HG03378 (cell line): ENCODE results near the gene CTDP1.
"Not testable (repeated sequence)": the region's sequence is repeated elsewhere in the genome, so short reads cannot be mapped to it uniquely, and the experiment has no call there.

ENCODE experiments used
- ATAC-seq: cut with Tn5 transposase; IDR thresholded peaks from one replicate; pipeline ENCODE4 v1.9.1; 2021; ENCODE audit warnings: mild to moderate bottlenecking, moderate library complexity; ENCODE audit not compliant: unreplicated experiment

CTDP1 gene

GRCh38 chr18:79680891-79681339, 1.3 kb downstream of the CTDP1 start:
- ATAC-seq, result no peak

- ATAC-seq, result no peak
Observed at GRCh38 chr18:79681484-79682387, 2.1 kb downstream of the CTDP1 start.

- no peak for ATAC-seq
Observed at GRCh38 chr18:79682481-79682880, 2.9 kb downstream of the CTDP1 start.

- no peak for ATAC-seq
Observed at GRCh38 chr18:79682894-79683625, 3.5 kb downstream of the CTDP1 start.

- no peak for ATAC-seq
Observed at GRCh38 chr18:79683626-79684282, 4.2 kb downstream of the CTDP1 start.

GRCh38 chr18:79684283-79684631, 4.7 kb downstream of the CTDP1 start:
- ATAC-seq, result no peak

- no peak for ATAC-seq
Observed at GRCh38 chr18:79684787-79685186, 5.2 kb downstream of the CTDP1 start.

- no peak for ATAC-seq
Observed at GRCh38 chr18:79685281-79685680, 5.7 kb downstream of the CTDP1 start.

GRCh38 chr18:79685971-79686370, 6.4 kb downstream of the CTDP1 start:
- ATAC-seq, result no peak

- no peak for ATAC-seq
Observed at GRCh38 chr18:79687806-79688205, 8.2 kb downstream of the CTDP1 start.

GRCh38 chr18:79690071-79690470, 10.5 kb downstream of the CTDP1 start:
- no peak for ATAC-seq

- ATAC-seq, result no peak
Observed at GRCh38 chr18:79690586-79691482, 11.2 kb downstream of the CTDP1 start.

- ATAC-seq, result no peak
Observed at GRCh38 chr18:79692056-79692455, 12.5 kb downstream of the CTDP1 start.

- no peak for ATAC-seq
Observed at GRCh38 chr18:79692886-79693285, 13.3 kb downstream of the CTDP1 start.

- no peak for ATAC-seq
Observed at GRCh38 chr18:79693561-79694205, 14.1 kb downstream of the CTDP1 start.

- not testable (repeated sequence) for ATAC-seq
Observed at GRCh38 chr18:79694206-79694894, 14.7 kb downstream of the CTDP1 start.

- ATAC-seq, result no peak
Observed at GRCh38 chr18:79694895-79695213, 15.3 kb downstream of the CTDP1 start.

- ATAC-seq, result no peak
Observed at GRCh38 chr18:79695269-79695668, 15.7 kb downstream of the CTDP1 start.
